ENCODE data around the gene ZC3H7B.

The ZC3H7B gene

GRCh38 chr22:41333806-41334205, 32.5 kb downstream of the ZC3H7B start:
- no peak for DNase-seq

GRCh38 chr22:41334215-41334614, 32.9 kb downstream of the ZC3H7B start:
- no peak for DNase-seq

GRCh38 chr22:41334951-41335635, 33.8 kb downstream of the ZC3H7B start:
- no peak for DNase-seq

- DNase-seq: no peak
Observed at GRCh38 chr22:41338614-41339212, 37.4 kb downstream of the ZC3H7B start.

GRCh38 chr22:41339823-41340222, 38.5 kb downstream of the ZC3H7B start:
- no peak for DNase-seq

GRCh38 chr22:41340357-41340756, 39.0 kb downstream of the ZC3H7B start:
- DNase-seq: no peak

- no peak for DNase-seq
Observed at GRCh38 chr22:41341012-41341411, 39.7 kb downstream of the ZC3H7B start.

GRCh38 chr22:41341990-41342389, 40.7 kb downstream of the ZC3H7B start:
- DNase-seq: no peak

- no peak for DNase-seq
Observed at GRCh38 chr22:41343300-41343699, 42.0 kb downstream of the ZC3H7B start.

GRCh38 chr22:41343717-41344116, 42.4 kb downstream of the ZC3H7B start:
- no peak for DNase-seq

GRCh38 chr22:41344189-41344788, 43.0 kb downstream of the ZC3H7B start:
- DNase-seq: no peak

GRCh38 chr22:41345807-41346335, 44.5 kb downstream of the ZC3H7B start:
- DNase-seq: no peak

- no peak for DNase-seq
Observed at GRCh38 chr22:41347066-41347859, 45.9 kb downstream of the ZC3H7B start.

- no peak for DNase-seq
Observed at GRCh38 chr22:41348964-41349484, 47.7 kb downstream of the ZC3H7B start.

- DNase-seq: no peak
Observed at GRCh38 chr22:41350087-41350486, 48.8 kb downstream of the ZC3H7B start.

- no peak for DNase-seq
Observed at GRCh38 chr22:41351011-41351410, 49.7 kb downstream of the ZC3H7B start.

- no peak for DNase-seq
Observed at GRCh38 chr22:41352058-41352457, 50.7 kb downstream of the ZC3H7B start.

GRCh38 chr22:41353862-41354575, 52.7 kb downstream of the ZC3H7B start:
- no peak for DNase-seq

- DNase-seq: no peak
Observed at GRCh38 chr22:41354979-41355378, 53.7 kb downstream of the ZC3H7B start.

- no peak for DNase-seq
Observed at GRCh38 chr22:41355895-41356294, 54.6 kb downstream of the ZC3H7B start.

- no peak for DNase-seq
Observed at GRCh38 chr22:41356430-41357028, 55.2 kb downstream of the ZC3H7B start.

- no peak for DNase-seq
Observed at GRCh38 chr22:41357191-41357590, 55.9 kb downstream of the ZC3H7B start.
